ENCODE results near the gene EML1.

DNA sequence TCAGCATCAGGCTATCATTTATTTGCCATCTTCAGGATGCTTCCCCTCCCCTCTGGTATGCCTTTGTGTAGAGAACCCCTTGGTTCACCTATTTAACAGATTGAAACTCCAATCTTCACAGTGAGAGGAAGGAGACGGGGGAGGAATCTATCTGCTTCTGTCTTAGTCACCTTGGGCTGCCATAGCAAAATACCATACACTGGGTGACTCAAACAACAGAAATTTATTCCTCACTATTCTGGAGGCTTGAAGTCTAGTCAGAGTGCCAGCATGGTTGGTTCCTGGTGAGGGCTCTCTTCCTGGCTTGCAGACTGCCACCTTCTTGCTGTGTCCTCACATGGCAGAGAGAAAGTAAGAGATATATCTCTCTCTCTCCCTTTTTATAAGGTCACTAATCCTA lies 13.5 kb upstream of the EML1 start:
- no peak for TF ChIP-seq POLR2AphosphoS5 (IDR thresholded peaks at IDR 0.05; ENCODE audit: low read depth)
- TF ChIP-seq, protein P1, sequence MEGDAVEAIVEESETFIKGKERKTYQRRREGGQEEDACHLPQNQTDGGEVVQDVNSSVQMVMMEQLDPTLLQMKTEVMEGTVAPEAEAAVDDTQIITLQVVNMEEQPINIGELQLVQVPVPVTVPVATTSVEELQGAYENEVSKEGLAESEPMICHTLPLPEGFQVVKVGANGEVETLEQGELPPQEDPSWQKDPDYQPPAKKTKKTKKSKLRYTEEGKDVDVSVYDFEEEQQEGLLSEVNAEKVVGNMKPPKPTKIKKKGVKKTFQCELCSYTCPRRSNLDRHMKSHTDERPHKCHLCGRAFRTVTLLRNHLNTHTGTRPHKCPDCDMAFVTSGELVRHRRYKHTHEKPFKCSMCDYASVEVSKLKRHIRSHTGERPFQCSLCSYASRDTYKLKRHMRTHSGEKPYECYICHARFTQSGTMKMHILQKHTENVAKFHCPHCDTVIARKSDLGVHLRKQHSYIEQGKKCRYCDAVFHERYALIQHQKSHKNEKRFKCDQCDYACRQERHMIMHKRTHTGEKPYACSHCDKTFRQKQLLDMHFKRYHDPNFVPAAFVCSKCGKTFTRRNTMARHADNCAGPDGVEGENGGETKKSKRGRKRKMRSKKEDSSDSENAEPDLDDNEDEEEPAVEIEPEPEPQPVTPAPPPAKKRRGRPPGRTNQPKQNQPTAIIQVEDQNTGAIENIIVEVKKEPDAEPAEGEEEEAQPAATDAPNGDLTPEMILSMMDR (IDR thresholded peaks at IDR 0.05; ENCODE audit: insufficient read depth, low read length): no peak
- TF ChIP-seq GABPA (IDR thresholded peaks at IDR 0.05; ENCODE audit: low read depth): no peak
- TF ChIP-seq SPI1 (IDR thresholded peaks at IDR 0.05; ENCODE audit: borderline replicate concordance, low read depth): no peak
